Stimulated activated CD8-positive, alpha-beta memory T cell treated with anti-CD3 and anti-CD28 coated beads, Interleukin-2, amount 100 ng/mL, for 1 hour (primary cell): Measurements from ENCODE around the gene DRGX.

ENCODE experiments used
- DNase-seq, 2 donors: peaks; one replicate each; pipeline ENCODE4 v3.0.0-alpha.2; 2020; ENCODE audit warnings: low read depth in 2 of 2

DRGX gene

GRCh38 chr10:49361735-49362568, 33.9 kb downstream of the DRGX start:
- DNase-seq = no peak

DNA sequence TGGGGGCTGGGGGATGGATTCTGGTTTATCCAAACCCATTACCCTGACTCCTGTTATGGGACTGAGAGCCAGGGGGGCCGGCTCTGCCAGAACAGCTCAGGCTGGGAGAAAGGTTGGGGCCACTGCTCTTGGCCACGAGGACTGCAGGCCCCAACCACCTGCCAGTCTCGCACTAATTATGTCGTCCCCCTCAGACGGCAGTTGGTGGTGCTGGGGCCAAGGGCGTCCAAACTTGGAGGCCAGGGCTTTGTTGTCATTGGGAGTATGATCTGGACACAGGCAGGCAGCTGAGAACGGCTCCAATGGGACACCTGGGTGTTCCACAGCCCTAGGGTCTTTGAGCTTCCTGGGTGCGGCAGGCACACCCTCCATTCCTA, 34.7 kb downstream of the DRGX start:
- DNase-seq = no peak

GRCh38 chr10:49360271-49361177, 35.4 kb downstream of the DRGX start:
- no peak for DNase-seq

DNA sequence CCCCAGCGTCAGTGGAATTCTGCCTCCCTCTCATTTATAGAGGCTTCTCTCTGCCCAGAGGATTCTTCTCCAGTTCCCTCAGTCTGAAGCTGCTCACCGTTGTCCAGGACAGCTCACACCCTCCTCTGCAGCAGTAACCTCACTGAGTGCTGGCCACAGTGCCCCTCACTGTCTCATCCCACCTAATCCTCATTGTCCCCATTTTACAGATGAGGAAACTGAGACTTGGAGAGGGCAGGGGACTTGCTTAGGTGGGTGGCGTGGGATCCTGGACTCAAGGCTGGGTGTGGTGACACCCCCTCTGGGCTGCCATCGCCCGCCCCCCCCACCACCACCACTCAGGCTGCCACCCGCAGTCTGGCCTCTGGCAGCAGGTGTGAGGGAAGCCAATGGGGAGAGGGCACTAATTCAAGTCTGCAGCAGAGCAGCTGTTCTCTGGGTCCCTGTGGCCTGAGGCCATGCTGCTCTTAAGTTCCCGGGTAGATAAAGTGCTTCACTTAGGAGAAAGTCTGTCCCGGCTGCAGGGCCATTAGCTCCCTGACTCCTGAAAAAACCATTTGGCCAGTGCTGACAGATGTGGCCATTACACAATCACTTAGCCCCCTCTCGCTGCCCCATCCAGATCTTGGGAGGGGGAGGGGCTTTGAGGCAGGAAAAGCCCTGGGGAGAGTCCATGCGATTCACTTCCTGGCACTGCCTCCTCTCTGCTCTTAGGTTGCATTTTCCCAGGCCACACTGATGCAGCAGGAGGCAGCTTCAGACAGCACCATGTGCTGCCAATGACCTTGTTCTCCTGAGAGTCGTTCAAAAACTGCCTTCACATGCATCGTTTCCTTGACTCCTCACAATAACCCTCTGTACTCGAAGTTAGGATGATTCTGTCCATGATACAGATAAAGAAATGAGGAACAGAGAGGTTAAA, 36.3 kb downstream of the DRGX start:
- DNase-seq = no peak

GRCh38 chr10:49357910-49358309, 38.0 kb downstream of the DRGX start:
- DNase-seq = no peak

DNA sequence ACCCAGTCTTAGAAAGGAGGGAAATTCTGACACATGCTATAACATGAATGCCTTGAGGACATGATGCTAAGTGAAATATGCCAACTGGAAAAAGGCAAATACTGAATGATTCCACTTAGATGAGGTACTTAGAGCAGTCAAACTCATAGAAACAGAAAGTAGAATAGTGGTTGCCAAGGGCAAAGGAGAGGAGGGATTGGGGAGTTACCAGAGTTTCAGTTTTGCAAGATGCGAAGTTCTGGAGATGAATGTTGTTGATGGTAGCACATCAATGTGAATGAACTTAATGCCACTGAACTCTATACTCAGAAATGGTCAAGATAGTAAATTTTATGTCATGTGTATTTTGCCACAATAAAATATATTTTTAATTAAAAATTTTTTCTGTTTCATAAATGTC, 38.9 kb downstream of the DRGX start:
- no peak for DNase-seq

DNA sequence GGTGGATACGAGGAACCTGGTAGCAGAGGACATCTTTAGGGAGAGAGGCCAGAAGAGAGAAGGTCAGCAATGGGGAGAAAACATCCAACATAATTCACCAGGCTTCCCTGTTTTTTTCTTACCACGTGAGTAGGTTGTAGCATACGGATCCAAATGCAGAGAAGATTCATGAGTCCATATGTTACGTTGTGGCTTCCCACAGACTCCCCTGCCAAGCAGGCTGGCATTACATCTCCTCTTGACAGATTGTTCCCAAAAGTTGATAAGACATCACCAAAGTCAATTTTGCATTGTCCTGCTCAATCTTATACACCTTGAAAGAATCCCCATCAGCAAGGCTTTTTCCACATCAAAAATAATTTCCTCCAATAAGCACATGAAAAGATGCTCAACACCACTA, 39.7 kb downstream of the DRGX start:
- no peak for DNase-seq

DNA sequence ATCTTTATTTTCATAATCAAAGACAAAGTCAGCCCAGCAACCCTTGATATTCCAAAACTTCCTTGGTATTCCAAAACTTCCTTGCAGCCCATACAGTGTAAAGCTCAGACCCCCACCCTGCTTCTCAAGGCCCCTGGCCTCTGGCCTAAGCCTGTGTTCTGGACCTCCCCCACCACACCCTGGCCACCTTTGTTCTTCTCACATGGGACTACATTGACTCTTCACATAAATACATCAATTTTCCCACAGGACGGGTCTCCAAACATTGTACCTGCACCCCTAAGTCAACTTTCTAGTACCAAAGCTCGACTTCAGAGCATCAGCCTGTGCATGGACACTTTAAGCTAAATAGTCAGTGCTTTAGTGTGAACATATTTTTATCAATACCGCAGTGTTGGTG, 40.7 kb downstream of the DRGX start:
- no peak for DNase-seq

- DNase-seq = no peak
Measured at GRCh38 chr10:49354593-49354992, 41.3 kb downstream of the DRGX start.

GRCh38 chr10:49353895-49354566, 41.9 kb downstream of the DRGX start:
- no peak for DNase-seq

- no peak for DNase-seq
Measured at GRCh38 chr10:49353026-49353894, 42.6 kb downstream of the DRGX start.

DNA sequence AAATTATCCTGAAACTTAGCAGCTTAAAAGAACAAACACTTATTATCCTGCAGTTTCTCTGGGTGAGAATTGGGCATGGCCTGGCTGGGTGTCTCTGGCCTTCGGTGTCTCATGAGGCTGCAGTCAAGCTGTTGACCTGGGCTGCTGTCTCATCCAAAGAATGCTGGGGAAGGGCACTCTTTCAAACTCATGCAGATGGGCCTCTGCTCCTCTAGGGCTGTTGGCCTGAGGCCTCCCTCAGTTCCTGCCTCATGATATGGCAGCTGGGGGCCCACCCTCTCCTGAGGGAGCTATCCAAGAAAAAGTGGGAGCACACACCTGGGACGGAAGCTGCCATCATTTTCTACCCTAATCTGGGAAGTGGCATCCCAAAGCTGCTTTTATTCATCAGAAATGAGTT, 43.6 kb downstream of the DRGX start:
- DNase-seq = no peak

DNA sequence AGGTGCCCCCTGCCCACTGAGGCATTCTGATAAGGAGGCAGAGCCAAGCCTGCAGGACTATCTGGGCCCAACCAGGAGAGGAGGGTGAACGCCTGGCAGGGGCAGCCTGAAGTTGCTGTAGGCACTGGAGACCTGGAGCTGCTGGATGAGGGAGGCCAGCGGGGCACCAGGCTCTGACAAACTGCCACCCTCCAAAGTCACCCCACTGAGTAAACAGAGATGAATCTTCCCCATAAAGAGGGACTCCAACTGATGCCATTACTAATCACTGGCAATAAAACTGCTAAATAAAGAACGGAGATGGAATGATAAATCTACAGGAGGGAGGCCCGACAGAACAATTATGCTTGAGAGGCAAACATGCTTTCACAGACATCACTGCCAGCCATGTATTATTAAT, 44.2 kb downstream of the DRGX start:
- no peak for DNase-seq

GRCh38 chr10:49350846-49351532, 44.9 kb downstream of the DRGX start:
- DNase-seq = no peak

DNA sequence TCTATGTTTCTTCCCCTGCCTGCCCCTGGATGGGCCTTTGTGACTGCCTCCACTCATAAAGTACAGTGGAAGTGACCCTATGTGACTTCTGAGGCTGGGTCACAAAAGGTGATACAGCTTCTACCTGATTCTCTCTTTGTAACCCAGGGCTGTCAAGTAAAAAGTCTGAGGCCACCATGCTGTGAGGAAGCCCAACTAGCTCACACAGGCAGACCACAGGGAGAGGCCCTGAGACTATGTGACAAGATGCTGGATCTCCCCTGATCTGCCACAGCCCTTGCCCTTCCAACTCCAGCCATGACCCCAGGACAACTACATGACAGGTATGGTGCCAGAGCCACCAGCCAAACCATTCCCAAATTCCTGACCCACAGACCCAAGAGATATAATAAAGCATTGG, 45.8 kb downstream of the DRGX start:
- DNase-seq = no peak

DNA sequence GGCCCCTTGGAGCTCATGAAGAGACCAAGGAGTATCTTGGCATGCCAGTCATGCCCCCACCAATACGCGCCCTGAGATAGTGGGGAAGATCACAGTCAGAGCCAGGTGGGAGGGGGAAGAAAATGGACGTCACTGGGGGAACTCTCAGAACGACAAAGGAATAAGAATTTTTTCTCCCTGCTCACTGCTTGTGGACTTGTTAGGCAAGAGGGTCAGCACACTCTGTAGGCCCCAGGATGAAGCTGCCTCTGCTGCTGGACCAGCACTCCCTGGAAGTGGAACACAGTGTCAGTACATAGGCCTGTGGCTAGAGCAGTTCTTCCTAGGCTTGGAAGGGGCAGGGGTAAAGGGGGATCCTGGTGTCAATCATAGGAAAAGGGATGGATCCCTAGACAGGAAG, 46.5 kb downstream of the DRGX start:
- DNase-seq = no peak

DNA sequence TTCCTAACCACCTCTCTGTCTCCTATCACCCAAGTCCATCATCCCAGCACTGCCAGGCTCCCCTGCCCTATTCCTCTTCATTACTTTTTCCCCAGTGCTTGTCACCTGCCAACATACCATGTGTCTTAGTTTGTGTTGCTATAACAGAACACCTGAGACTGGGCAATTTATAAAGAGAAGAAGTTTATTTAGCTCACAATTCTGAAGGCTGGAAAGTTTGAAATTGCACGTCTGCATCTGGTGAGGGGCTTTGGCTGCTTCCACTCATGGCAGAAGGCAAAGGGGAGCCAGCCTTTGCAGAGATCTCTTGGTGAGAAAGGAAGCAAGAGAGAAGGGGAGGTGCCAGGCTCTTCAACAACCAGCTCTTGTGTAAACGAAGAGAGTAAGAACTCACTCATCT, 47.3 kb downstream of the DRGX start:
- no peak for DNase-seq

- DNase-seq = no peak
Measured at GRCh38 chr10:49347827-49348226, 48.1 kb downstream of the DRGX start.

DNA sequence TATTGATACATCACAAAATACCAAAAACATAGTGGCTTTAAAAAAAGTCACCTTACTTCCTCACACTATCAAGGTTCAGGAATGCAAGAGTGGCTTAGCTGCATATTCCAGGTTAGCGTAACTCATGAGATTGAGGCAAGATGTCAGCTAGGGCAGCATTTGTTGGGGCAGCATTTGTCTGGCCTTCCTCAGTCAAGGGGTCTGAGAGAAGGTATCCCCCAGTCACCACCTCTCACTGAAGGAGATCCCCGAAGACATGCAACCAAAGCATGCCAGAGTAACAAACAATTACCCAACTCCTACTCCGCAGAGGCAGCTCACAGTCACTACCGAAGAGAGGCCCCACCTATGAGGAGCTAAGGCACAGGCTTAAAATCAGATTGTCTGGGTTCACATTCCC, 48.5 kb downstream of the DRGX start:
- DNase-seq = no peak

DNA sequence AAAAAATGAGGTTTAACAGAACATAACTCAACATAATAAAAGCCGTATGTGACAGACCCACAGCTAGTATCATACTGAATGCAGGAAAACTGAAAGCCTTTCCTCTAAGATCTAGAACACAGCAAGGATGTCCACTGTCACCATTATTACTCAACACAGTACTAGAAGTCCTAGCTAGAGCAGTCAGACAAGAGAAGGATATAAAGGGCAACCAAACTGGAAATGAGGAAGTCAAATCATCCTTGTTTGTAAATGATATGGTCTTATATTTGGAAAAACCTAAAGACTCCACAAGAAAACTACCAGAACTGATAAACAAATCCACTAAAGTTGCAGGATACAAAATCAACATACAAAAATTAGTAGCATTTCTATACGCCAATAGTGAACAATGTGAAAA, 51.0 kb downstream of the DRGX start:
- DNase-seq = no peak
